HepG2 (cell line): Measurements from ENCODE around the gene MTCL1.

Experiments
- CREB1 ChIP-seq, 2 experiments: fragments of 450-650 bp in 1 of 2; IDR thresholded peaks; 2 replicates each; pipeline ENCODE4 v1.6.1; 2016 to 2017; ENCODE audit warnings: control low read depth in 1 of 2, mild to moderate bottlenecking in 1 of 2, missing compliant biosample characterization in 1 of 2, missing genetic modification characterization in 1 of 2
- ELF1 ChIP-seq: sonication (generic); formaldehyde crosslinking; IDR thresholded peaks from 2 replicates; pipeline ENCODE4 v1.4.0; 2020; ENCODE audit warnings: missing genetic modification reagents
- NCOA1 ChIP-seq: sonication (generic); formaldehyde crosslinking; IDR thresholded peaks from 2 replicates; pipeline ENCODE4 v1.9.0; 2021; ENCODE audit warnings: missing genetic modification reagents
- NFYB ChIP-seq: sonication (generic); formaldehyde crosslinking; IDR thresholded peaks from 2 replicates; pipeline ENCODE4 v1.4.0; 2020; ENCODE audit warnings: missing genetic modification reagents
- YY1 ChIP-seq: IDR thresholded peaks from 2 replicates; pipeline ENCODE4 v1.6.1; 2011; ENCODE audit warnings: low read length, low read depth, moderate library complexity, mild to moderate bottlenecking; ENCODE audit not compliant: insufficient read depth, insufficient replicate concordance
- ZFP37 ChIP-seq: sonication (generic); formaldehyde crosslinking; IDR thresholded peaks from 2 replicates; pipeline ENCODE4 v1.4.0; 2020; ENCODE audit warnings: missing genetic modification reagents, borderline replicate concordance
- TF ChIP-seq, protein P1 (sequence below): sonication (generic); formaldehyde crosslinking; IDR thresholded peaks from 2 replicates; pipeline ENCODE4 v1.5.0; 2020; ENCODE audit warnings: mild to moderate bottlenecking, missing genetic modification reagents, moderate library complexity

- TF ChIP-seq ZFP37 (CRISPR knock-in tag) (no peak), NCOA1 (CRISPR knock-in tag) (no peak), NFYB (CRISPR knock-in tag) (no peak), YY1 (no peak), CREB1 (IDR thresholded peaks at IDR 0.05) (no peak), CREB1 (CRISPR knock-in tag; IDR thresholded peaks at IDR 0.05) (no peak), ELF1 (CRISPR knock-in tag) (no peak)
- TF ChIP-seq, protein P1, sequence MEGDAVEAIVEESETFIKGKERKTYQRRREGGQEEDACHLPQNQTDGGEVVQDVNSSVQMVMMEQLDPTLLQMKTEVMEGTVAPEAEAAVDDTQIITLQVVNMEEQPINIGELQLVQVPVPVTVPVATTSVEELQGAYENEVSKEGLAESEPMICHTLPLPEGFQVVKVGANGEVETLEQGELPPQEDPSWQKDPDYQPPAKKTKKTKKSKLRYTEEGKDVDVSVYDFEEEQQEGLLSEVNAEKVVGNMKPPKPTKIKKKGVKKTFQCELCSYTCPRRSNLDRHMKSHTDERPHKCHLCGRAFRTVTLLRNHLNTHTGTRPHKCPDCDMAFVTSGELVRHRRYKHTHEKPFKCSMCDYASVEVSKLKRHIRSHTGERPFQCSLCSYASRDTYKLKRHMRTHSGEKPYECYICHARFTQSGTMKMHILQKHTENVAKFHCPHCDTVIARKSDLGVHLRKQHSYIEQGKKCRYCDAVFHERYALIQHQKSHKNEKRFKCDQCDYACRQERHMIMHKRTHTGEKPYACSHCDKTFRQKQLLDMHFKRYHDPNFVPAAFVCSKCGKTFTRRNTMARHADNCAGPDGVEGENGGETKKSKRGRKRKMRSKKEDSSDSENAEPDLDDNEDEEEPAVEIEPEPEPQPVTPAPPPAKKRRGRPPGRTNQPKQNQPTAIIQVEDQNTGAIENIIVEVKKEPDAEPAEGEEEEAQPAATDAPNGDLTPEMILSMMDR = no peak
Observed at GRCh38 chr18:8734496-8734895, 29.1 kb downstream of the MTCL1 start.
